GM23338 (cell line): ENCODE measurements around the gene CPSF2. TPM values are rescaled to one million over a fixed set of nuclear protein-coding genes. Genes with fewer than 3 reads are reported as not detected.

Experiments
- ATAC-seq: fragments of 200-7000 bp; cut with Tn5 transposase; 3 replicates; pipeline ENCODE4 v1.9.1; 2020
- DNase-seq: peaks from one replicate; pipeline ENCODE4 v3.0.0-alpha.2; 2015; ENCODE audit warnings: low spot score
- H2AFZ ChIP-seq: fragments of 200-600 bp; sonication (generic); 2 replicates; pipeline ENCODE4 v1.8.0; 2016; ENCODE audit warnings: antibody characterized with exemption, mild to moderate bottlenecking, moderate library complexity
- H3F3A ChIP-seq: fragments of 200-600 bp; sonication (generic); replicated peaks from 2 replicates; pipeline ENCODE4 v1.8.0; 2017; ENCODE audit warnings: antibody characterized with exemption, mixed run types, low read depth
- H3K27ac ChIP-seq: fragments of 200-600 bp; sonication (generic); 2 replicates; pipeline ENCODE4 v1.6.1; 2016; ENCODE audit warnings: low read depth
- H3K27me3 ChIP-seq: fragments of 200-600 bp; sonication (generic); 2 replicates; pipeline ENCODE4 v1.8.0; 2016; ENCODE audit warnings: mild to moderate bottlenecking, mixed run types, moderate library complexity; ENCODE audit not compliant: insufficient read depth
- H3K36me3 ChIP-seq: fragments of 200-600 bp; sonication (generic); 2 replicates; pipeline ENCODE4 v1.8.0; 2016; ENCODE audit warnings: mild to moderate bottlenecking; ENCODE audit not compliant: insufficient read depth
- H3K4me1 ChIP-seq: fragments of 200-600 bp; sonication (generic); 2 replicates; pipeline ENCODE4 v1.8.0; 2016; ENCODE audit warnings: mild to moderate bottlenecking, moderate library complexity; ENCODE audit not compliant: insufficient read depth
- H3K4me2 ChIP-seq: fragments of 200-600 bp; sonication (generic); 2 replicates; pipeline ENCODE4 v1.7.1; 2017; ENCODE audit warnings: mixed run types
- H3K4me3 ChIP-seq: fragments of 200-600 bp; sonication (generic); 2 replicates; pipeline ENCODE4 v1.6.1; 2016; ENCODE audit warnings: mixed run types
- H3K79me2 ChIP-seq: fragments of 200-600 bp; sonication (generic); replicated peaks from 2 replicates; pipeline ENCODE4 v1.8.0; 2017; ENCODE audit warnings: mild to moderate bottlenecking; ENCODE audit not compliant: insufficient read depth
- H3K9me2 ChIP-seq: fragments of 200-600 bp; sonication (generic); 2 replicates; pipeline ENCODE4 v1.8.0; 2017; ENCODE audit not compliant: insufficient read depth
- H4K20me1 ChIP-seq: fragments of 200-600 bp; sonication (generic); replicated peaks from 2 replicates; pipeline ENCODE4 v1.8.0; 2017; ENCODE audit warnings: mild to moderate bottlenecking; ENCODE audit not compliant: insufficient read depth
- H3K27ac Mint-ChIP-seq: 2 replicates; pipeline ENCODE4 v1.8.0; 2020; ENCODE audit warnings: inconsistent platforms, mild to moderate bottlenecking, moderate library complexity, mixed read lengths
- H3K27me3 Mint-ChIP-seq: 3 replicates; pipeline ENCODE4 v1.8.0; 2022; ENCODE audit warnings: low read depth, mild to moderate bottlenecking, moderate library complexity, mixed read lengths, inconsistent platforms; ENCODE audit not compliant: insufficient read depth, poor library complexity
- H3K36me3 Mint-ChIP-seq: 3 replicates; pipeline ENCODE4 v1.8.0; 2021; ENCODE audit warnings: low read depth, mild to moderate bottlenecking, inconsistent platforms, moderate library complexity, mixed read lengths
- H3K4me1 Mint-ChIP-seq: 3 replicates; pipeline ENCODE4 v1.8.0; 2020; ENCODE audit warnings: mild to moderate bottlenecking, inconsistent platforms, mixed read lengths
- H3K4me3 Mint-ChIP-seq: 3 replicates; pipeline ENCODE4 v1.8.0; 2021; ENCODE audit warnings: moderate library complexity, mild to moderate bottlenecking, inconsistent platforms, mixed read lengths
- H3K9me3 Mint-ChIP-seq: 3 replicates; pipeline ENCODE4 v1.8.0; 2020; ENCODE audit warnings: moderate library complexity, mild to moderate bottlenecking, inconsistent platforms, mixed read lengths
- CREB1 ChIP-seq: fragments of 250-450 bp; sonication (Bioruptor Pico); IDR thresholded peaks from 2 replicates; pipeline ENCODE4 v1.5.0; 2020; ENCODE audit warnings: low read depth, mild to moderate bottlenecking, moderate library complexity
- CTCF ChIP-seq, 2 experiments: fragments of 200-600 bp in 1 of 2; sonication (generic) in 1 of 2; conservative IDR thresholded peaks; 2 replicates each; pipeline versions ENCODE4 v1.5.1 to v1.6.1; 2016 to 2017; ENCODE audit warnings: antibody characterized with exemption in 2 of 2, low read depth in 2 of 2, mild to moderate bottlenecking in 2 of 2, moderate library complexity in 1 of 2
- ETS1 ChIP-seq: IDR thresholded peaks from 2 replicates; pipeline ENCODE4 v1.6.1; 2016; ENCODE audit warnings: antibody characterized with exemption
- EZH2 ChIP-seq: fragments of 200-600 bp; sonication (generic); IDR thresholded peaks from one replicate; pipeline ENCODE4 v1.8.0; 2017; ENCODE audit warnings: antibody characterized with exemption, mild to moderate bottlenecking, low read depth; ENCODE audit not compliant: unreplicated experiment
- EZH2phosphoT487 ChIP-seq: fragments of 200-600 bp; sonication (generic); IDR thresholded peaks from one replicate; pipeline ENCODE4 v1.8.1; 2018; ENCODE audit warnings: antibody characterized with exemption; ENCODE audit not compliant: unreplicated experiment
- JUNB ChIP-seq: IDR thresholded peaks from one replicate; pipeline ENCODE4 v1.6.1; 2016; ENCODE audit warnings: antibody characterized with exemption; ENCODE audit not compliant: unreplicated experiment
- NANOG ChIP-seq: IDR thresholded peaks from 2 replicates; pipeline ENCODE4 v1.6.1; 2016; ENCODE audit warnings: antibody characterized with exemption, borderline replicate concordance
- POLR2AphosphoS5 ChIP-seq: IDR thresholded peaks from 2 replicates; pipeline ENCODE4 v1.6.1; 2016; ENCODE audit warnings: antibody characterized with exemption, low read depth
- STAT1 ChIP-seq: IDR thresholded peaks from one replicate; pipeline ENCODE4 v1.6.1; 2016; ENCODE audit warnings: antibody characterized with exemption; ENCODE audit not compliant: unreplicated experiment
- ZNF114 ChIP-seq: fragments of 250-450 bp; sonication (Bioruptor Pico); IDR thresholded peaks from 2 replicates; pipeline ENCODE4 v1.5.0; 2020; ENCODE audit warnings: mild to moderate bottlenecking, moderate library complexity
- ZNF331 ChIP-seq: fragments of 250-450 bp; sonication (Bioruptor Pico); IDR thresholded peaks from 2 replicates; pipeline ENCODE4 v1.5.0; 2020; ENCODE audit warnings: low read depth, mild to moderate bottlenecking, moderate library complexity
- polyA plus RNA-seq: library from polyadenylated mRNA; unstranded; fragments of >200 nt; fragmentation: Nextera tagmentation; extraction: Ambion mirVana; gene quantifications from 2 replicates; pipeline ENCODE4 v1.2.1, GENCODE V29; 2016
- total RNA-seq: library from RNA; depleted of rRNA; stranded (reverse); fragments of >200 nt; shearing (Covaris generic); gene quantifications from 2 replicates; pipeline ENCODE4 v1.2.3, GENCODE V29; 2014
- TF ChIP-seq, protein P1 (sequence below): fragments of 250-450 bp; sonication (Bioruptor Pico); IDR thresholded peaks from 2 replicates; pipeline ENCODE4 v1.5.0; 2020; ENCODE audit warnings: mild to moderate bottlenecking, moderate library complexity
- TF ChIP-seq, protein P2 (sequence below): IDR thresholded peaks from one replicate; pipeline ENCODE4 v1.6.1; 2018; ENCODE audit warnings: antibody characterized with exemption; ENCODE audit not compliant: unreplicated experiment

Gene CPSF2
- total and polyA plus RNA-seq, 2 experiments from 2014 or later, result 54.2 to 112 TPM

- Mint-ChIP-seq H3K27ac (peak overlapping the region; percentile 100), H3K27me3 (peaks cover 15% of the 10 kb centered on the region), H3K4me1 (peaks cover 14% of the 10 kb centered on the region; the same call in 2 of the 3 replicates), H3K4me3 (peak overlapping the region; percentile 95), H3K9me3 (no peaks in the 10 kb centered on the region), H3K36me3 (peaks cover 57% of the 10 kb centered on the region)
- Histone ChIP-seq H3K4me2 (peak overlapping the region; percentile 89), H3K36me3 (peaks cover 23% of the 10 kb centered on the region), H3K79me2 (peaks cover 62% of the 10 kb centered on the region), H3K27ac (peak overlapping the region; percentile 99), H4K20me1 (peaks cover 17% of the 10 kb centered on the region; the same call in 1 of the 2 replicates), H2AFZ (peak overlapping the region; percentile 98; the same call in 1 of the 2 replicates), H3K4me3 (peak overlapping the region; percentile 99), H3K9me2 (no peaks in the 10 kb centered on the region), H3K27me3 (no peaks in the 10 kb centered on the region), H3F3A (no peaks in the 10 kb centered on the region), H3K4me1 (peaks cover 21% of the 10 kb centered on the region)
- TF ChIP-seq ETS1 (no peak), POLR2AphosphoS5 (no peak), JUNB (no peak), NANOG (no peak), ZNF331 (CRISPR knock-in tag) (no peak), EZH2phosphoT487 (no peak), EZH2 (no peak), CTCF (conservative IDR thresholded peaks at IDR 0.05; ENCODE audit: low read depth in 2 of 2) (no peak), ZNF114 (CRISPR knock-in tag) (no peak), STAT1 (no peak), CREB1 (CRISPR knock-in tag) (no peak)
- TF ChIP-seq, protein P1, sequence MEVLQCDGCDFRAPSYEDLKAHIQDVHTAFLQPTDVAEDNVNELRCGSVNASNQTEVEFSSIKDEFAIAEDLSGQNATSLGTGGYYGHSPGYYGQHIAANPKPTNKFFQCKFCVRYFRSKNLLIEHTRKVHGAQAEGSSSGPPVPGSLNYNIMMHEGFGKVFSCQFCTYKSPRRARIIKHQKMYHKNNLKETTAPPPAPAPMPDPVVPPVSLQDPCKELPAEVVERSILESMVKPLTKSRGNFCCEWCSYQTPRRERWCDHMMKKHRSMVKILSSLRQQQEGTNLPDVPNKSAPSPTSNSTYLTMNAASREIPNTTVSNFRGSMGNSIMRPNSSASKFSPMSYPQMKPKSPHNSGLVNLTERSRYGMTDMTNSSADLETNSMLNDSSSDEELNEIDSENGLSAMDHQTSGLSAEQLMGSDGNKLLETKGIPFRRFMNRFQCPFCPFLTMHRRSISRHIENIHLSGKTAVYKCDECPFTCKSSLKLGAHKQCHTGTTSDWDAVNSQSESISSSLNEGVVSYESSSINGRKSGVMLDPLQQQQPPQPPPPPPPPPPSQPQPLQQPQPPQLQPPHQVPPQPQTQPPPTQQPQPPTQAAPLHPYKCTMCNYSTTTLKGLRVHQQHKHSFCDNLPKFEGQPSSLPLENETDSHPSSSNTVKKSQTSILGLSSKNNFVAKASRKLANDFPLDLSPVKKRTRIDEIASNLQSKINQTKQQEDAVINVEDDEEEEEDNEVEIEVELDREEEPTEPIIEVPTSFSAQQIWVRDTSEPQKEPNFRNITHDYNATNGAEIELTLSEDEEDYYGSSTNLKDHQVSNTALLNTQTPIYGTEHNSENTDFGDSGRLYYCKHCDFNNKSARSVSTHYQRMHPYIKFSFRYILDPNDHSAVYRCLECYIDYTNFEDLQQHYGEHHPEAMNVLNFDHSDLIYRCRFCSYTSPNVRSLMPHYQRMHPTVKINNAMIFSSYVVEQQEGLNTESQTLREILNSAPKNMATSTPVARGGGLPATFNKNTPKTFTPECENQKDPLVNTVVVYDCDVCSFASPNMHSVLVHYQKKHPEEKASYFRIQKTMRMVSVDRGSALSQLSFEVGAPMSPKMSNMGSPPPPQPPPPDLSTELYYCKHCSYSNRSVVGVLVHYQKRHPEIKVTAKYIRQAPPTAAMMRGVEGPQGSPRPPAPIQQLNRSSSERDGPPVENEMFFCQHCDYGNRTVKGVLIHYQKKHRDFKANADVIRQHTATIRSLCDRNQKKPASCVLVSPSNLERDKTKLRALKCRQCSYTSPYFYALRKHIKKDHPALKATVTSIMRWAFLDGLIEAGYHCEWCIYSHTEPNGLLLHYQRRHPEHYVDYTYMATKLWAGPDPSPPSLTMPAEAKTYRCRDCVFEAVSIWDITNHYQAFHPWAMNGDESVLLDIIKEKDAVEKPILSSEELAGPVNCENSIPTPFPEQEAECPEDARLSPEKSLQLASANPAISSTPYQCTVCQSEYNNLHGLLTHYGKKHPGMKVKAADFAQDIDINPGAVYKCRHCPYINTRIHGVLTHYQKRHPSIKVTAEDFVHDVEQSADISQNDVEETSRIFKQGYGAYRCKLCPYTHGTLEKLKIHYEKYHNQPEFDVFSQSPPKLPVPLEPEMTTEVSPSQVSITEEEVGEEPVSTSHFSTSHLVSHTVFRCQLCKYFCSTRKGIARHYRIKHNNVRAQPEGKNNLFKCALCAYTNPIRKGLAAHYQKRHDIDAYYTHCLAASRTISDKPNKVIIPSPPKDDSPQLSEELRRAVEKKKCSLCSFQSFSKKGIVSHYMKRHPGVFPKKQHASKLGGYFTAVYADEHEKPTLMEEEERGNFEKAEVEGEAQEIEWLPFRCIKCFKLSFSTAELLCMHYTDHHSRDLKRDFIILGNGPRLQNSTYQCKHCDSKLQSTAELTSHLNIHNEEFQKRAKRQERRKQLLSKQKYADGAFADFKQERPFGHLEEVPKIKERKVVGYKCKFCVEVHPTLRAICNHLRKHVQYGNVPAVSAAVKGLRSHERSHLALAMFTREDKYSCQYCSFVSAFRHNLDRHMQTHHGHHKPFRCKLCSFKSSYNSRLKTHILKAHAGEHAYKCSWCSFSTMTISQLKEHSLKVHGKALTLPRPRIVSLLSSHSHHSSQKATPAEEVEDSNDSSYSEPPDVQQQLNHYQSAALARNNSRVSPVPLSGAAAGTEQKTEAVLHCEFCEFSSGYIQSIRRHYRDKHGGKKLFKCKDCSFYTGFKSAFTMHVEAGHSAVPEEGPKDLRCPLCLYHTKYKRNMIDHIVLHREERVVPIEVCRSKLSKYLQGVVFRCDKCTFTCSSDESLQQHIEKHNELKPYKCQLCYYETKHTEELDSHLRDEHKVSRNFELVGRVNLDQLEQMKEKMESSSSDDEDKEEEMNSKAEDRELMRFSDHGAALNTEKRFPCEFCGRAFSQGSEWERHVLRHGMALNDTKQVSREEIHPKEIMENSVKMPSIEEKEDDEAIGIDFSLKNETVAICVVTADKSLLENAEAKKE, result no peak
- TF ChIP-seq, protein P2, sequence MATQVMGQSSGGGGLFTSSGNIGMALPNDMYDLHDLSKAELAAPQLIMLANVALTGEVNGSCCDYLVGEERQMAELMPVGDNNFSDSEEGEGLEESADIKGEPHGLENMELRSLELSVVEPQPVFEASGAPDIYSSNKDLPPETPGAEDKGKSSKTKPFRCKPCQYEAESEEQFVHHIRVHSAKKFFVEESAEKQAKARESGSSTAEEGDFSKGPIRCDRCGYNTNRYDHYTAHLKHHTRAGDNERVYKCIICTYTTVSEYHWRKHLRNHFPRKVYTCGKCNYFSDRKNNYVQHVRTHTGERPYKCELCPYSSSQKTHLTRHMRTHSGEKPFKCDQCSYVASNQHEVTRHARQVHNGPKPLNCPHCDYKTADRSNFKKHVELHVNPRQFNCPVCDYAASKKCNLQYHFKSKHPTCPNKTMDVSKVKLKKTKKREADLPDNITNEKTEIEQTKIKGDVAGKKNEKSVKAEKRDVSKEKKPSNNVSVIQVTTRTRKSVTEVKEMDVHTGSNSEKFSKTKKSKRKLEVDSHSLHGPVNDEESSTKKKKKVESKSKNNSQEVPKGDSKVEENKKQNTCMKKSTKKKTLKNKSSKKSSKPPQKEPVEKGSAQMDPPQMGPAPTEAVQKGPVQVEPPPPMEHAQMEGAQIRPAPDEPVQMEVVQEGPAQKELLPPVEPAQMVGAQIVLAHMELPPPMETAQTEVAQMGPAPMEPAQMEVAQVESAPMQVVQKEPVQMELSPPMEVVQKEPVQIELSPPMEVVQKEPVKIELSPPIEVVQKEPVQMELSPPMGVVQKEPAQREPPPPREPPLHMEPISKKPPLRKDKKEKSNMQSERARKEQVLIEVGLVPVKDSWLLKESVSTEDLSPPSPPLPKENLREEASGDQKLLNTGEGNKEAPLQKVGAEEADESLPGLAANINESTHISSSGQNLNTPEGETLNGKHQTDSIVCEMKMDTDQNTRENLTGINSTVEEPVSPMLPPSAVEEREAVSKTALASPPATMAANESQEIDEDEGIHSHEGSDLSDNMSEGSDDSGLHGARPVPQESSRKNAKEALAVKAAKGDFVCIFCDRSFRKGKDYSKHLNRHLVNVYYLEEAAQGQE, result no peak
- ATAC-seq (peak; percentile 17), DNase-seq (no peak)
Measured at GRCh38 chr14:92122761-92123160, 992 bp downstream of the CPSF2 start.
